Neutrophil (primary cell): Measurements from ENCODE around the gene WBP4.

Experiments used
- H3K27ac ChIP-seq: fragments of 200-600 bp; sonication (generic); 2 replicates; pipeline ENCODE4 v1.5.1; 2016; ENCODE audit warnings: mild to moderate bottlenecking, moderate library complexity
- H3K27me3 ChIP-seq: fragments of 200-600 bp; sonication (generic); 2 replicates; pipeline ENCODE4 v1.6.0; 2016; ENCODE audit warnings: mild to moderate bottlenecking
- H3K36me3 ChIP-seq: fragments of 200-600 bp; sonication (generic); 2 replicates; pipeline ENCODE4 v1.5.1; 2017
- H3K4me1 ChIP-seq, 2 experiments: fragments of 200-600 bp in 1 of 2; sonication (generic) in 1 of 2; 1 replicate in 1 of 2; 2 replicates in 1 of 2; pipeline versions ENCODE4 v1.5.1 to v1.6.1; 2013 to 2016; ENCODE audit warnings: low read depth in 1 of 2, low read length in 1 of 2, mild to moderate bottlenecking in 1 of 2, moderate library complexity in 1 of 2; ENCODE audit not compliant: control insufficient read depth in 1 of 2, insufficient read depth in 1 of 2
- H3K4me3 ChIP-seq, 2 experiments: fragments of 200-600 bp in 1 of 2; sonication (generic) in 1 of 2; 1 replicate in 1 of 2; 2 replicates in 1 of 2; pipeline ENCODE4 v1.5.1; 2013 to 2016; ENCODE audit warnings: low read depth in 1 of 2, low read length in 1 of 2, mild to moderate bottlenecking in 1 of 2, moderate library complexity in 1 of 2
- H3K9me3 ChIP-seq: fragments of 200-600 bp; sonication (generic); 2 replicates; pipeline ENCODE4 v1.5.1; 2016
- CTCF ChIP-seq: fragments of 200-600 bp; sonication (generic); IDR thresholded peaks from 2 replicates; pipeline ENCODE4 v1.5.1; 2016; ENCODE audit warnings: antibody characterized with exemption

Gene WBP4

GRCh38 chr13:41049480-41050440, 11.5 kb upstream of the WBP4 start:
- Histone ChIP-seq H3K27me3 (no peaks in the 10 kb centered on the region), H3K4me3 (peak overlapping the region in 1 of 2 experiments; percentile 12), H3K27ac (peak overlapping the region; percentile 72), H3K36me3 (no peaks in the 10 kb centered on the region), H3K9me3 (no peaks in the 10 kb centered on the region), H3K4me1 (peaks cover 48 to 55% of the 10 kb centered on the region in 2 experiments)
- TF ChIP-seq CTCF, result no peak

- Histone ChIP-seq H3K9me3 (no peaks in the 10 kb centered on the region), H3K4me1 (peaks cover 53 to 62% of the 10 kb centered on the region in 2 experiments), H3K27me3 (no peaks in the 10 kb centered on the region), H3K27ac (peak overlapping the region; percentile 66), H3K4me3 (no peak overlapping the region), H3K36me3 (no peaks in the 10 kb centered on the region)
- no peak for TF ChIP-seq CTCF
Measured at GRCh38 chr13:41052441-41052840, 8.9 kb upstream of the WBP4 start.

GRCh38 chr13:41053384-41053826, 7.9 kb upstream of the WBP4 start:
- H3K36me3 ChIP-seq, result no peaks in the 10 kb centered on the region
- H3K9me3 ChIP-seq, result no peaks in the 10 kb centered on the region
- peak overlapping the region; percentile 66 for H3K27ac ChIP-seq
- no peak overlapping the region for H3K4me3 ChIP-seq
- peaks cover 54 to 62% of the 10 kb centered on the region in 2 experiments for H3K4me1 ChIP-seq
- H3K27me3 ChIP-seq, result no peaks in the 10 kb centered on the region
- peak; percentile 3 for TF ChIP-seq CTCF

GRCh38 chr13:41054212-41054877, 7.0 kb upstream of the WBP4 start:
- no peaks in the 10 kb centered on the region for H3K9me3 ChIP-seq
- H3K4me3 ChIP-seq, result no peak overlapping the region
- H3K27me3 ChIP-seq, result no peaks in the 10 kb centered on the region
- peak overlapping the region; percentile 66 for H3K27ac ChIP-seq
- TF ChIP-seq CTCF, result peak; percentile 30
- H3K36me3 ChIP-seq, result no peaks in the 10 kb centered on the region
- peaks cover 54 to 62% of the 10 kb centered on the region in 2 experiments for H3K4me1 ChIP-seq

- Histone ChIP-seq H3K9me3 (no peaks in the 10 kb centered on the region), H3K27ac (peak overlapping the region; percentile 66), H3K4me3 (no peak overlapping the region), H3K4me1 (peaks cover 52 to 62% of the 10 kb centered on the region in 2 experiments), H3K27me3 (no peaks in the 10 kb centered on the region), H3K36me3 (no peaks in the 10 kb centered on the region)
- no peak for TF ChIP-seq CTCF
Measured at GRCh38 chr13:41054919-41055619, 6.2 kb upstream of the WBP4 start.
